ENCODE results near the gene MAML3.

Gene MAML3

DNA sequence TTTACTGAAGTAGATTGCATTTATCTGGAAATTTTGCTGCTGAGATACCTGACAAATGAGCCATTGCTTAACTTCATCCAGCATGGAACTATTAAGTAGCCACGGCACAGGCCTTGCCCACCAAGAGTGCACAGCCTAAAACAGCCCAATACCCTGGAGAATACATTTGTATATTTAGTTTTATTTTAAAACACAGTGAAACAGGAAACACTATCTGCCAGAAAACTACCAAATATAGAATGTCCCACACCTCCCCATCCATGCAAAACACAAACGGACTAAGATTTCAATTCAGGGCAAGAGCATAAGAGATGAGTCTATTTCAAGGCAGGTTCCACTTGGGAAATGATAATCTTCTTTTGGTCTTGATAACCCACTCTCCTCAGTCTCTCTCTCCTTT, 57.1 kb downstream of the MAML3 start:
- Histone ChIP-seq H3K27ac (ENCODE audit: low read length) (no peak overlapping the region), H3K9me3 (ENCODE audit: control insufficient read depth in 1 of 2, low read length in 2 of 2) (no peaks in the 10 kb centered on the region), H3K4me1 (ENCODE audit: control insufficient read depth in 1 of 2, insufficient read depth in 2 of 2, low read length in 2 of 2) (peaks cover 15 to 62% of the 10 kb centered on the region in 2 donors), H3K36me3 (ENCODE audit: control insufficient read depth in 1 of 2, insufficient read depth in 2 of 2, low read length in 2 of 2) (no peaks in the 10 kb centered on the region), H3K27me3 (ENCODE audit: low read depth, low read length) (no peaks in the 10 kb centered on the region), H3K4me3 (ENCODE audit: low read depth in 1 of 2, low read length in 2 of 2) (no peak overlapping the region)

GRCh38 chr4:140096483-140096861, 57.5 kb downstream of the MAML3 start:
- Histone ChIP-seq H3K36me3 (ENCODE audit: control insufficient read depth in 1 of 2, insufficient read depth in 2 of 2, low read length in 2 of 2) (no peaks in the 10 kb centered on the region), H3K27me3 (ENCODE audit: low read depth, low read length) (no peaks in the 10 kb centered on the region), H3K4me1 (ENCODE audit: control insufficient read depth in 1 of 2, insufficient read depth in 2 of 2, low read length in 2 of 2) (peaks cover 15 to 62% of the 10 kb centered on the region in 2 donors), H3K9me3 (ENCODE audit: control insufficient read depth in 1 of 2, low read length in 2 of 2) (no peaks in the 10 kb centered on the region), H3K27ac (ENCODE audit: low read length) (peak overlapping the region; percentile 53), H3K4me3 (ENCODE audit: low read depth in 1 of 2, low read length in 2 of 2) (no peak overlapping the region)

GRCh38 chr4:140095694-140096482, 58.1 kb downstream of the MAML3 start:
- Histone ChIP-seq H3K27me3 (ENCODE audit: low read depth, low read length) (no peaks in the 10 kb centered on the region), H3K36me3 (ENCODE audit: control insufficient read depth in 1 of 2, insufficient read depth in 2 of 2, low read length in 2 of 2) (no peaks in the 10 kb centered on the region), H3K4me3 (ENCODE audit: low read depth in 1 of 2, low read length in 2 of 2) (peak overlapping the region in 1 of 2 donors; percentile 7), H3K9me3 (ENCODE audit: control insufficient read depth in 1 of 2, low read length in 2 of 2) (no peaks in the 10 kb centered on the region), H3K4me1 (ENCODE audit: control insufficient read depth in 1 of 2, insufficient read depth in 2 of 2, low read length in 2 of 2) (peaks cover 15 to 62% of the 10 kb centered on the region in 2 donors), H3K27ac (ENCODE audit: low read length) (peak overlapping the region; percentile 56)

GRCh38 chr4:140094438-140095420, 59.3 kb downstream of the MAML3 start:
- Histone ChIP-seq H3K9me3 (ENCODE audit: control insufficient read depth in 1 of 2, low read length in 2 of 2) (no peaks in the 10 kb centered on the region), H3K36me3 (ENCODE audit: control insufficient read depth in 1 of 2, insufficient read depth in 2 of 2, low read length in 2 of 2) (no peaks in the 10 kb centered on the region), H3K27ac (ENCODE audit: low read length) (peak overlapping the region; percentile 56), H3K4me1 (ENCODE audit: control insufficient read depth in 1 of 2, insufficient read depth in 2 of 2, low read length in 2 of 2) (peaks cover 15 to 56% of the 10 kb centered on the region in 2 donors), H3K4me3 (ENCODE audit: low read depth in 1 of 2, low read length in 2 of 2) (peak overlapping the region in 1 of 2 donors; percentile 7), H3K27me3 (ENCODE audit: low read depth, low read length) (no peaks in the 10 kb centered on the region)

- H3K27ac ChIP-seq (ENCODE audit: low read length): peak overlapping the region; percentile 43
- H3K9me3 ChIP-seq (ENCODE audit: control insufficient read depth in 1 of 2, low read length in 2 of 2): no peaks in the 10 kb centered on the region
- H3K4me1 ChIP-seq (ENCODE audit: control insufficient read depth in 1 of 2, insufficient read depth in 2 of 2, low read length in 2 of 2): peaks cover 15 to 35% of the 10 kb centered on the region in 2 donors
- no peaks in the 10 kb centered on the region for H3K36me3 ChIP-seq (ENCODE audit: control insufficient read depth in 1 of 2, insufficient read depth in 2 of 2, low read length in 2 of 2)
- H3K27me3 ChIP-seq (ENCODE audit: low read depth, low read length): no peaks in the 10 kb centered on the region
- H3K4me3 ChIP-seq (ENCODE audit: low read depth in 1 of 2, low read length in 2 of 2): peak overlapping the region; percentile 61 to 69
Observed at GRCh38 chr4:140092094-140092851, 61.7 kb downstream of the MAML3 start.

DNA sequence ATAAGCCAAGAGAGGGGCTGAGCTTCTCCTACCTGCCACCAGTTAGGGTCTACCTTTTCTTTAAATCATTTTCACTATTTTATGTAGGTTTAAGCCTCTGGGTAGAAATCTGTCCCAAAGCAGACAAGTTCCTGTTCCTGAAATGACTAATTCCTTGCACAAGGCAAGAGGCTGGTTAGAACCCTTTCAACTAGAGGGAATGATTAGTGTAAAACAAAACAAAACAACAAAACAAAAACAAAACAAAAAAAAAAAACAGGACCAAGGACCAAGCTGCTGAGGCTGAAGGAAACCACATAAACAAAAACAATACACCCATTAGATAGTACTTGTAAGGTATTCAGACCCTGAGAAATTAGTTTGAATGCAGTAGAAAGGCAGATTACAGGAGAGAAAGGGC, 62.7 kb downstream of the MAML3 start:
- Histone ChIP-seq H3K27ac (ENCODE audit: low read length) (no peak overlapping the region), H3K4me1 (ENCODE audit: control insufficient read depth in 1 of 2, insufficient read depth in 2 of 2, low read length in 2 of 2) (peaks cover 7 to 25% of the 10 kb centered on the region in 2 donors), H3K27me3 (ENCODE audit: low read depth, low read length) (no peaks in the 10 kb centered on the region), H3K4me3 (ENCODE audit: low read depth in 1 of 2, low read length in 2 of 2) (no peak overlapping the region), H3K36me3 (ENCODE audit: control insufficient read depth in 1 of 2, insufficient read depth in 2 of 2, low read length in 2 of 2) (no peaks in the 10 kb centered on the region), H3K9me3 (ENCODE audit: control insufficient read depth in 1 of 2, low read length in 2 of 2) (no peaks in the 10 kb centered on the region)

GRCh38 chr4:140090215-140090731, 63.7 kb downstream of the MAML3 start:
- no peaks in the 10 kb centered on the region for H3K27me3 ChIP-seq (ENCODE audit: low read depth, low read length)
- H3K36me3 ChIP-seq (ENCODE audit: control insufficient read depth in 1 of 2, insufficient read depth in 2 of 2, low read length in 2 of 2): no peaks in the 10 kb centered on the region
- no peak overlapping the region for H3K4me3 ChIP-seq (ENCODE audit: low read depth in 1 of 2, low read length in 2 of 2)
- peaks cover 0 to 21% of the 10 kb centered on the region in 2 donors for H3K4me1 ChIP-seq (ENCODE audit: control insufficient read depth in 1 of 2, insufficient read depth in 2 of 2, low read length in 2 of 2)
- H3K9me3 ChIP-seq (ENCODE audit: control insufficient read depth in 1 of 2, low read length in 2 of 2): no peaks in the 10 kb centered on the region
- H3K27ac ChIP-seq (ENCODE audit: low read length): no peak overlapping the region

DNA sequence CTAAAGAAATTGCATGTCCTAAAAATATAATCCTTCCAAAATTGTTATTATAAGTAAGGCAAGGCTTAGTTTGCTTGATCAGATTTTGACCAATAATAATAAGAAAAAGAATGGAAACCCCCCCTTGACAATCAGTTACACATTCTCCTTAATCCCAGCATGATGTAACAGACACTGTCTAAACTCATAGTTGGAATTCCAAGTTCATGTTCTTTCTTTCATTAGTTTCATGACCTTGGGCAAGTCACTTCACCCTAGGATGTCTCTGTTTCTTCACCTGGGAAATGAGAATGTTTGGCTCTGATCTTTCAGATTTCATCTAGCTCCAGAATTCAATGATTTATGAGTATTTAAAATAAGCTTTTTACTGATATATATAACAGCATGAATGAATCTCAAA, 64.8 kb downstream of the MAML3 start:
- Histone ChIP-seq H3K36me3 (ENCODE audit: control insufficient read depth in 1 of 2, insufficient read depth in 2 of 2, low read length in 2 of 2) (no peaks in the 10 kb centered on the region), H3K9me3 (ENCODE audit: control insufficient read depth in 1 of 2, low read length in 2 of 2) (no peaks in the 10 kb centered on the region), H3K27ac (ENCODE audit: low read length) (no peak overlapping the region), H3K27me3 (ENCODE audit: low read depth, low read length) (no peaks in the 10 kb centered on the region), H3K4me1 (ENCODE audit: control insufficient read depth in 1 of 2, insufficient read depth in 2 of 2, low read length in 2 of 2) (peaks cover 0 to 19% of the 10 kb centered on the region in 2 donors), H3K4me3 (ENCODE audit: low read depth in 1 of 2, low read length in 2 of 2) (no peak overlapping the region)

DNA sequence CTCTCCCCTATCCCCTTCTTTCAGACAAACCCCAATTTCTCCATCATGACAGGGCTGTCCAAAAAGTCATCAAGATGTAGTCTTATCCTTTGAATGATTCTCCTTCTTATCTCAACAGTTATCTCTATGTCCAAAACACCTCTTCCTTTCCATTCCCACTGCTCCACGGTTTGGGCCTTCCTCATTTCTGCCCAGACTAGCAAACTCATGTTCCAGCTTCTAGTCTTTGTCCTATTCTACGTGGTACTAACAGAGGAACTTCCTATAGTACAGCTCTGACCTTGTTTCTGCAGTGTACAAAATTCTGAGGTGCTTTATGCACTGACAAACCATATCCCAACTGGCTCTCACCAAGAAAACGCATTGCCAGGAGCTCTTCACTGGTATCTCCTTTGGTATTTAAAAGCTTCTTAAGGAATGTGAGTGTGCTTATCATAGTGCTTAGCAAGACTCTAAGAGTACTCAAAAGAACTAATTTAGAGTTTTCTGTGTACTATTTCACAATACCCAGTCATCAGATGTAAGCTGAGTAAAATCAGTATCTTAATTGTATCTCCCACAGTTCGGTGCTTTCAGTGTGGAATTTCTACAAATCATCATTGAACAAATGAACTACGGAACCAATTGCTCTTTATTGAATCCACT, 65.5 kb downstream of the MAML3 start:
- Histone ChIP-seq H3K27ac (ENCODE audit: low read length) (no peak overlapping the region), H3K4me1 (ENCODE audit: control insufficient read depth in 1 of 2, insufficient read depth in 2 of 2, low read length in 2 of 2) (peaks cover 0 to 14% of the 10 kb centered on the region in 2 donors), H3K9me3 (ENCODE audit: control insufficient read depth in 1 of 2, low read length in 2 of 2) (no peaks in the 10 kb centered on the region), H3K4me3 (ENCODE audit: low read depth in 1 of 2, low read length in 2 of 2) (no peak overlapping the region), H3K27me3 (ENCODE audit: low read depth, low read length) (no peaks in the 10 kb centered on the region), H3K36me3 (ENCODE audit: control insufficient read depth in 1 of 2, insufficient read depth in 2 of 2, low read length in 2 of 2) (no peaks in the 10 kb centered on the region)

- H3K4me3 ChIP-seq (ENCODE audit: low read depth in 1 of 2, low read length in 2 of 2): no peak overlapping the region
- no peaks in the 10 kb centered on the region for H3K9me3 ChIP-seq (ENCODE audit: control insufficient read depth in 1 of 2, low read length in 2 of 2)
- no peak overlapping the region for H3K27ac ChIP-seq (ENCODE audit: low read length)
- H3K36me3 ChIP-seq (ENCODE audit: control insufficient read depth in 1 of 2, insufficient read depth in 2 of 2, low read length in 2 of 2): no peaks in the 10 kb centered on the region
- no peaks in the 10 kb centered on the region for H3K27me3 ChIP-seq (ENCODE audit: low read depth, low read length)
- peaks cover 0 to 22% of the 10 kb centered on the region in 2 donors for H3K4me1 ChIP-seq (ENCODE audit: control insufficient read depth in 1 of 2, insufficient read depth in 2 of 2, low read length in 2 of 2)
Observed at GRCh38 chr4:140085881-140086280, 68.1 kb downstream of the MAML3 start.
